Suprapubic skin (tissue), 3 donors: ENCODE measurements around the gene PEX7.

Experiments
- CTCF ChIP-seq, 2 donors: fragments of 200-600 bp in 1 of 2; fragments of 450-650 bp in 1 of 2; sonication (generic) in 1 of 2; IDR thresholded peaks; one replicate each; pipeline ENCODE4 v1.5.1; 2016 to 2019; ENCODE audit warnings: antibody characterized with exemption in 2 of 2, mild to moderate bottlenecking in 1 of 2, moderate library complexity in 1 of 2
- EP300 ChIP-seq: sonication (generic); formaldehyde crosslinking; IDR thresholded peaks from one replicate; pipeline ENCODE4 v1.6.1; 2017; ENCODE audit warnings: antibody characterized with exemption
- POLR2A ChIP-seq, 2 donors: fragments of 450-650 bp; IDR thresholded peaks; one replicate each; pipeline ENCODE4 v1.6.1; 2017; ENCODE audit warnings: antibody characterized with exemption in 2 of 2, mild to moderate bottlenecking in 2 of 2, moderate library complexity in 2 of 2

- TF ChIP-seq POLR2A (IDR thresholded peaks at IDR 0.05) (no peak), CTCF (IDR thresholded peaks at IDR 0.05) (no peak), EP300 (no peak)
Measured at GRCh38 chr6:136772685-136773472, 49.5 kb upstream of the PEX7 start.
